Neural progenitor cell (in vitro differentiated cells): Measurements from ENCODE around the gene ERCC1. TPM values are rescaled to one million over a fixed set of nuclear protein-coding genes. Genes with fewer than 3 reads are reported as not detected.
"Not testable (repeated sequence)": the region's sequence is repeated elsewhere in the genome, so short reads cannot be mapped to it uniquely, and the experiment has no call there.

ENCODE experiments used
- DNase-seq: peaks from one replicate; pipeline ENCODE4 v3.0.0-alpha.2; 2016; ENCODE audit warnings: low spot score
- H2AFZ ChIP-seq: fragments of 200-600 bp; sonication (generic); replicated peaks from 2 replicates; pipeline ENCODE4 v1.6.1; 2016; ENCODE audit warnings: antibody characterized with exemption
- H3F3A ChIP-seq: fragments of 200-600 bp; sonication (generic); 2 replicates; pipeline ENCODE4 v1.6.1; 2016; ENCODE audit warnings: antibody characterized with exemption, low read depth
- H3K27ac ChIP-seq: fragments of 200-600 bp; sonication (generic); 2 replicates; pipeline ENCODE4 v1.5.1; 2016; ENCODE audit warnings: mild to moderate bottlenecking
- H3K27me3 ChIP-seq: fragments of 200-600 bp; sonication (generic); 2 replicates; pipeline ENCODE4 v1.6.1; 2016; ENCODE audit warnings: mild to moderate bottlenecking, moderate library complexity
- H3K36me3 ChIP-seq: fragments of 200-600 bp; sonication (generic); 2 replicates; pipeline ENCODE4 v1.5.1; 2016
- H3K4me1 ChIP-seq: fragments of 200-600 bp; sonication (generic); 2 replicates; pipeline ENCODE4 v1.6.1; 2016; ENCODE audit warnings: mixed run types
- H3K4me2 ChIP-seq: fragments of 200-600 bp; sonication (generic); 2 replicates; pipeline ENCODE4 v1.6.1; 2016
- H3K4me3 ChIP-seq: fragments of 200-600 bp; sonication (generic); 2 replicates; pipeline ENCODE4 v1.5.1; 2016
- H3K79me2 ChIP-seq: fragments of 200-600 bp; sonication (generic); 2 replicates; pipeline ENCODE4 v1.6.1; 2016; ENCODE audit warnings: low read depth
- H3K9ac ChIP-seq: fragments of 200-600 bp; sonication (generic); 2 replicates; pipeline ENCODE4 v1.6.1; 2016
- H3K9me3 ChIP-seq: fragments of 200-600 bp; sonication (generic); 2 replicates; pipeline ENCODE4 v1.5.1; 2016; ENCODE audit warnings: low read depth
- H4K20me1 ChIP-seq: fragments of 200-600 bp; sonication (generic); 2 replicates; pipeline ENCODE4 v1.6.1; 2016; ENCODE audit warnings: low read depth
- H3K27ac Mint-ChIP-seq: 3 replicates; pipeline ENCODE4 v1.8.0; 2021; ENCODE audit warnings: mixed read lengths
- H3K27me3 Mint-ChIP-seq: 2 replicates; pipeline ENCODE4 v1.8.0; 2022; ENCODE audit warnings: low read depth, mild to moderate bottlenecking, inconsistent platforms, moderate library complexity, mixed read lengths; ENCODE audit not compliant: insufficient read depth
- H3K36me3 Mint-ChIP-seq: 3 replicates; pipeline ENCODE4 v1.8.0; 2021; ENCODE audit warnings: mixed read lengths
- H3K4me1 Mint-ChIP-seq: 3 replicates; pipeline ENCODE4 v1.8.0; 2021; ENCODE audit warnings: mixed read lengths
- H3K4me3 Mint-ChIP-seq: 3 replicates; pipeline ENCODE4 v1.8.0; 2021; ENCODE audit warnings: mild to moderate bottlenecking, moderate library complexity, mixed read lengths
- H3K9me3 Mint-ChIP-seq: 3 replicates; pipeline ENCODE4 v1.8.0; 2020; ENCODE audit warnings: mixed read lengths
- CTCF ChIP-seq: fragments of 200-600 bp; sonication (generic); IDR thresholded peaks from 2 replicates; pipeline ENCODE4 v1.5.1; 2017; ENCODE audit warnings: antibody characterized with exemption, mild to moderate bottlenecking
- EZH2 ChIP-seq: fragments of 200-600 bp; sonication (generic); IDR thresholded peaks from 2 replicates; pipeline ENCODE4 v1.6.1; 2017; ENCODE audit warnings: antibody characterized with exemption, mild to moderate bottlenecking, moderate library complexity
- EZH2phosphoT487 ChIP-seq: fragments of 200-600 bp; sonication (generic); IDR thresholded peaks from 2 replicates; pipeline ENCODE4 v1.6.1; 2017; ENCODE audit warnings: antibody characterized with exemption
- total RNA-seq: library from RNA; depleted of rRNA; stranded (reverse); fragments of >200 nt; gene quantifications from 2 replicates; pipeline ENCODE4 v1.2.3, GENCODE V29; 2015; ENCODE audit warnings: low replicate concordance

Gene ERCC1
- total RNA-seq, 1 donor from 2014 or later: 46.0 TPM

- Histone ChIP-seq H3K4me2 (no peak overlapping the region), H3F3A (peaks cover 3% of the 10 kb centered on the region), H3K4me1 (peaks cover 6% of the 10 kb centered on the region), H4K20me1 (no peaks in the 10 kb centered on the region), H3K4me3 (no peak overlapping the region), H2AFZ (no peak overlapping the region), H3K27me3 (peaks cover 7% of the 10 kb centered on the region), H3K79me2 (peaks cover 8% of the 10 kb centered on the region), H3K27ac (no peak overlapping the region), H3K9me3 (no peaks in the 10 kb centered on the region), H3K9ac (no peak overlapping the region), H3K36me3 (no peaks in the 10 kb centered on the region)
- no peaks in the 10 kb centered on the region for H3K9me3 Mint-ChIP-seq
- TF ChIP-seq EZH2phosphoT487 (no peak), CTCF (no peak), EZH2 (no peak)
- H3K4me1 Mint-ChIP-seq: peaks cover 15% of the 10 kb centered on the region
- H3K4me3 Mint-ChIP-seq: no peak overlapping the region
- peaks cover 8% of the 10 kb centered on the region for H3K27me3 Mint-ChIP-seq
- DNase-seq: no peak
- peaks cover 10% of the 10 kb centered on the region for H3K36me3 Mint-ChIP-seq
- H3K27ac Mint-ChIP-seq: no peak overlapping the region
Measured at GRCh38 chr19:45409557-45409920, 14.2 kb downstream of the ERCC1 start.

GRCh38 chr19:45408830-45409556 lies 14.7 kb downstream of the ERCC1 start:
- DNase-seq: no peak
- H3K4me3 ChIP-seq: no peak overlapping the region
- peaks cover 4% of the 10 kb centered on the region for H3F3A ChIP-seq
- Mint-ChIP-seq H3K4me3 (no peak overlapping the region), H3K27me3 (peaks cover 12% of the 10 kb centered on the region), H3K27ac (no peak overlapping the region), H3K4me1 (peaks cover 20% of the 10 kb centered on the region), H3K36me3 (peaks cover 7% of the 10 kb centered on the region), H3K9me3 (no peaks in the 10 kb centered on the region)
- TF ChIP-seq EZH2phosphoT487: no peak
- H3K79me2 ChIP-seq: peaks cover 8% of the 10 kb centered on the region
- no peak overlapping the region for H3K4me2 ChIP-seq
- no peak overlapping the region for H3K27ac ChIP-seq
- H3K9me3 ChIP-seq: no peaks in the 10 kb centered on the region
- H3K4me1 ChIP-seq: peaks cover 7% of the 10 kb centered on the region
- H3K36me3 ChIP-seq: no peaks in the 10 kb centered on the region
- H3K9ac ChIP-seq: no peak overlapping the region
- peaks cover 13% of the 10 kb centered on the region for H3K27me3 ChIP-seq
- H2AFZ ChIP-seq: no peak overlapping the region
- H4K20me1 ChIP-seq: peaks cover 1% of the 10 kb centered on the region

GRCh38 chr19:45408121-45408520 lies 15.6 kb downstream of the ERCC1 start:
- peaks cover 8% of the 10 kb centered on the region for H3K79me2 ChIP-seq
- no peaks in the 10 kb centered on the region for H3K9me3 ChIP-seq
- Mint-ChIP-seq H3K27me3 (peaks cover 20% of the 10 kb centered on the region), H3K9me3 (no peaks in the 10 kb centered on the region), H3K27ac (no peak overlapping the region), H3K4me1 (peaks cover 29% of the 10 kb centered on the region), H3K36me3 (peaks cover 6% of the 10 kb centered on the region), H3K4me3 (peak overlapping the region; percentile 79)
- H3K4me1 ChIP-seq: peaks cover 15% of the 10 kb centered on the region
- no peak overlapping the region for H2AFZ ChIP-seq
- H3K4me2 ChIP-seq: no peak overlapping the region
- H3K27me3 ChIP-seq: peaks cover 21% of the 10 kb centered on the region
- TF ChIP-seq CTCF (no peak), EZH2phosphoT487 (no peak), EZH2 (no peak)
- no peaks in the 10 kb centered on the region for H3K36me3 ChIP-seq
- peaks cover 10% of the 10 kb centered on the region for H4K20me1 ChIP-seq
- DNase-seq: no peak
- H3K27ac ChIP-seq: no peak overlapping the region
- H3K4me3 ChIP-seq: no peak overlapping the region
- no peak overlapping the region for H3K9ac ChIP-seq
- H3F3A ChIP-seq: peaks cover 4% of the 10 kb centered on the region

- not testable (repeated sequence) for H3K27ac Mint-ChIP-seq, DNase-seq, H3F3A ChIP-seq, H3K36me3 ChIP-seq, H3K9me3 Mint-ChIP-seq, H3K79me2 ChIP-seq, H2AFZ ChIP-seq, H3K27ac ChIP-seq, H3K9me3 ChIP-seq, H3K36me3 Mint-ChIP-seq
- Histone ChIP-seq H4K20me1 (peaks cover 15% of the 10 kb centered on the region), H3K27me3 (peaks cover 27% of the 10 kb centered on the region), H3K4me3 (peak overlapping the region; percentile 65), H3K9ac (peak overlapping the region; percentile 95), H3K4me2 (peak overlapping the region; percentile 83), H3K4me1 (peaks cover 18% of the 10 kb centered on the region)
- peak overlapping the region; percentile 93 for H3K4me3 Mint-ChIP-seq
- H3K27me3 Mint-ChIP-seq: peaks cover 22% of the 10 kb centered on the region
- H3K4me1 Mint-ChIP-seq: peaks cover 32% of the 10 kb centered on the region
Measured at GRCh38 chr19:45407585-45407984, 16.1 kb downstream of the ERCC1 start.
